ENCODE measurements around the gene PSRC1.

The PSRC1 gene

DNA sequence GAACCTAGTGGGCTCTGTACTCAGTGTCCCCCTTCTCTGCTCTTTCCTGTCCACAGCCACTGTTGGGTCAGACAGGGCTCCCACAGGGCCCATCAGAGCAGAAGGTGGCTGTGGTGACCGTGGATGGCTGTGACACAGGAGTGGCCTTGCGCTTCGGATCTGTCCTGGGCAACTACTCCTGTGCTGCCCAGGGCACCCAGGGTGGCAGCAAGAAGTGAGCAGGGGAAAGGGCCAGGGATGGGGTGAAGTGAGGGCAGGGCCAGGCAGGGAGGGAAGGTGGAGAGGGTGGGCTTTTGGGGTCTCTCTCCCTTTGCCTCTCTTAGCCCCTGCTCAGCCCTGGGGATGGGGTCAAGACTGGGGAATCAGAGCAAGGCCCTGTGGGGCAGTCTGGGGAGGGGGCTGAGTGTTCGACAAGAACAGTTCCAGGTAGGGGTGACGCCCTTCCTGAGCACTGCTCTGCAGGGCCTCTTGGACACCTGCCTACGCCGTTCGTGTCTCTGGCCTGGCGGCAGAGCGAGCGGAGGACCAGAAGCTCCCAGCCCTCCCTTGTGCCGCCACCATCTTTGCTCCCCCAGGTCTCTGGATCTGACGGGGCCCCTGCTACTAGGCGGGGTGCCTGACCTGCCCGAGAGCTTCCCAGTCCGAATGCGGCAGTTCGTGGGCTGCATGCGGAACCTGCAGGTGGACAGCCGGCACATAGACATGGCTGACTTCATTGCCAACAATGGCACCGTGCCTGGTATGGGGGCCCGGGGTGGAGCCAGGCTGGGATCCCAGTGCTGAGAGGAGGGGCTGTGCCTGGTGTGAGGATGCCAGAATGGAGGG is 20.5 kb downstream of the PSRC1 start:
- WGBS = 93% methylated on average over 22 of the region's 22 CpGs
- peaks cover 35% of the 10 kb centered on the region for H3K36me3 ChIP-seq (ENCODE audit: insufficient read depth, low read length)
- no peaks in the 10 kb centered on the region for H3K27me3 ChIP-seq (ENCODE audit: insufficient read depth, low read length)
- H3K4me1 ChIP-seq (ENCODE audit: insufficient read depth, low read length) = peaks cover 14% of the 10 kb centered on the region; the same call in 1 of the 2 replicates
- H3K27ac ChIP-seq (ENCODE audit: low read depth, low read length) = no peak overlapping the region
- H3K9me3 ChIP-seq (ENCODE audit: insufficient read depth, low read depth, low read length) = no peaks in the 10 kb centered on the region
- H3K4me3 ChIP-seq (ENCODE audit: low read length) = no peak overlapping the region
- no peak overlapping the region for H3K9ac ChIP-seq (ENCODE audit: low read depth, low read length)

DNA sequence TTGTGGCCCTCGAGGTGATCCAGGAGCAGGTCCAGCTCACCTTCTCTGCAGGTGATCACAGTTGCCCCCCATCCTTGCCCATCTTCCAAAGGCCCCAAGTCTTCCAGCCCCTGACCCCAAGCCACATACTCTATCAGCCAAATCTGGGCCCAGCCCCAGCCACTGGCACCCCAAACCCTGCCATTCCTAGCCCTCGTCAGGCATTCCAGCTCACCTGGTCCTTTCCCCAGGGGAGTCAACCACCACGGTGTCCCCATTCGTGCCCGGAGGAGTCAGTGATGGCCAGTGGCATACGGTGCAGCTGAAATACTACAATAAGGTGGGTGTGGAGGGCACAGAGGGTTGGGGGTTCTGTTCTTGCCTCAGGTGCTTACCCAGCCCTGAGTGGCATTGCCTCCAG is 21.4 kb downstream of the PSRC1 start:
- WGBS = 97% methylated on average over 6 of the region's 6 CpGs

GRCh38 chr1:109261006-109261405 is 21.9 kb downstream of the PSRC1 start:
- H3K27ac ChIP-seq (ENCODE audit: low read depth, low read length) = no peak overlapping the region
- WGBS = 96% methylated on average over 16 of the region's 16 CpGs
- H3K4me1 ChIP-seq (ENCODE audit: insufficient read depth, low read length) = peaks cover 14% of the 10 kb centered on the region; the same call in 1 of the 2 replicates
- peaks cover 30% of the 10 kb centered on the region for H3K36me3 ChIP-seq (ENCODE audit: insufficient read depth, low read length)
- no peaks in the 10 kb centered on the region for H3K27me3 ChIP-seq (ENCODE audit: insufficient read depth, low read length)
- H3K9ac ChIP-seq (ENCODE audit: low read depth, low read length) = no peak overlapping the region
- H3K4me3 ChIP-seq (ENCODE audit: low read length) = no peak overlapping the region
- no peaks in the 10 kb centered on the region for H3K9me3 ChIP-seq (ENCODE audit: insufficient read depth, low read depth, low read length)

More for the DNA sequence above, 21.4 kb downstream of the PSRC1 start:
- Histone ChIP-seq H3K27me3 (ENCODE audit: insufficient read depth, low read length) (no peaks in the 10 kb centered on the region), H3K9me3 (ENCODE audit: insufficient read depth, low read depth, low read length) (no peaks in the 10 kb centered on the region), H3K27ac (ENCODE audit: low read depth, low read length) (no peak overlapping the region), H3K9ac (ENCODE audit: low read depth, low read length) (no peak overlapping the region), H3K36me3 (ENCODE audit: insufficient read depth, low read length) (peaks cover 32% of the 10 kb centered on the region), H3K4me1 (ENCODE audit: insufficient read depth, low read length) (peaks cover 14% of the 10 kb centered on the region; the same call in 1 of the 2 replicates), H3K4me3 (ENCODE audit: low read length) (no peak overlapping the region)

GRCh38 chr1:109259674-109260557 is 23.0 kb downstream of the PSRC1 start:
- H3K4me3 ChIP-seq (ENCODE audit: low read length) = no peak overlapping the region
- 69% methylated on average over 6 of the region's 7 CpGs for WGBS
- H3K36me3 ChIP-seq (ENCODE audit: insufficient read depth, low read length) = peaks cover 19% of the 10 kb centered on the region
- peak overlapping the region; percentile 55; the same call in 1 of the 2 replicates for H3K27ac ChIP-seq (ENCODE audit: low read depth, low read length)
- no peaks in the 10 kb centered on the region for H3K9me3 ChIP-seq (ENCODE audit: insufficient read depth, low read depth, low read length)
- no peak overlapping the region for H3K9ac ChIP-seq (ENCODE audit: low read depth, low read length)
- no peaks in the 10 kb centered on the region for H3K27me3 ChIP-seq (ENCODE audit: insufficient read depth, low read length)
- H3K4me1 ChIP-seq (ENCODE audit: insufficient read depth, low read length) = peaks cover 21% of the 10 kb centered on the region

DNA sequence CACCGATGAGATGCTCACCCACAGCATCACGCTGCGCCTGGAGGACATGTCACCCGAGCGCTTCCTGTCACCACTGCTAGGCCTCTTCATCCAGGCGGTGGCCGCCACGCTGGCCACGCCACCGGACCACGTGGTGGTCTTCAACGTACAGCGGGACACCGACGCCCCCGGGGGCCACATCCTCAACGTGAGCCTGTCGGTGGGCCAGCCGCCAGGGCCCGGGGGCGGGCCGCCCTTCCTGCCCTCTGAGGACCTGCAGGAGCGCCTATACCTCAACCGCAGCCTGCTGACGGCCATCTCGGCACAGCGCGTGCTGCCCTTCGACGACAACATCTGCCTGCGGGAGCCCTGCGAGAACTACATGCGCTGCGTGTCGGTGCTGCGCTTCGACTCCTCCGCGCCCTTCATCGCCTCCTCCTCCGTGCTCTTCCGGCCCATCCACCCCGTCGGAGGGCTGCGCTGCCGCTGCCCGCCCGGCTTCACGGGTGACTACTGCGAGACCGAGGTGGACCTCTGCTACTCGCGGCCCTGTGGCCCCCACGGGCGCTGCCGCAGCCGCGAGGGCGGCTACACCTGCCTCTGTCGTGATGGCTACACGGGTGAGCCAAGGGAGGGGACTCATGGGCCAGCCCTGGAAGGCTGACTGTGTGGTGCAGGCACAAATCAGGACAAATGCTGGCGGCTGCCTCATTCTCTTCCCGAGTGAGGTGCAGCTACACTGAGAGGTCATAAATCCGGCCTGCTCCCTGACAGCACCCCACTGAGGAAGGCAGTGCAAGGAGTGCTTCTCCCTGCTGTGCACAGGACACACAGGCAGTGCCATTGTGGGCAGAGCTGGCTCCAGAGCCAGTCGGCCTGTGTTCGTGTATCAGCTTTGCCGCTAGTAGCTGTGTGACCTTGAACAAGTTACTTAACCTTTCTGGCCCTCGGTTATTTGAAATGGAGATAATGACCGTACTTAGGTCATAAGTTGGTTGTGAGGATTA is 24.2 kb downstream of the PSRC1 start:
- Histone ChIP-seq H3K27ac (ENCODE audit: low read depth, low read length) (no peak overlapping the region), H3K4me3 (ENCODE audit: low read length) (no peak overlapping the region), H3K9ac (ENCODE audit: low read depth, low read length) (no peak overlapping the region), H3K27me3 (ENCODE audit: insufficient read depth, low read length) (no peaks in the 10 kb centered on the region), H3K36me3 (ENCODE audit: insufficient read depth, low read length) (peaks cover 14% of the 10 kb centered on the region), H3K9me3 (ENCODE audit: insufficient read depth, low read depth, low read length) (no peaks in the 10 kb centered on the region), H3K4me1 (ENCODE audit: insufficient read depth, low read length) (peaks cover 32% of the 10 kb centered on the region)
- WGBS = 94% methylated on average over 69 of the region's 69 CpGs

- no peaks in the 10 kb centered on the region for H3K27me3 ChIP-seq (ENCODE audit: insufficient read depth, low read length)
- 88% methylated on average over 13 of the region's 15 CpGs for WGBS
- H3K27ac ChIP-seq (ENCODE audit: low read depth, low read length) = no peak overlapping the region
- no peak overlapping the region for H3K9ac ChIP-seq (ENCODE audit: low read depth, low read length)
- H3K4me3 ChIP-seq (ENCODE audit: low read length) = no peak overlapping the region
- peaks cover 14% of the 10 kb centered on the region for H3K36me3 ChIP-seq (ENCODE audit: insufficient read depth, low read length)
- H3K4me1 ChIP-seq (ENCODE audit: insufficient read depth, low read length) = peaks cover 35% of the 10 kb centered on the region
- no peaks in the 10 kb centered on the region for H3K9me3 ChIP-seq (ENCODE audit: insufficient read depth, low read depth, low read length)
These were observed 25.1 kb downstream of the PSRC1 start for GRCh38 chr1:109257682-109258421.

DNA sequence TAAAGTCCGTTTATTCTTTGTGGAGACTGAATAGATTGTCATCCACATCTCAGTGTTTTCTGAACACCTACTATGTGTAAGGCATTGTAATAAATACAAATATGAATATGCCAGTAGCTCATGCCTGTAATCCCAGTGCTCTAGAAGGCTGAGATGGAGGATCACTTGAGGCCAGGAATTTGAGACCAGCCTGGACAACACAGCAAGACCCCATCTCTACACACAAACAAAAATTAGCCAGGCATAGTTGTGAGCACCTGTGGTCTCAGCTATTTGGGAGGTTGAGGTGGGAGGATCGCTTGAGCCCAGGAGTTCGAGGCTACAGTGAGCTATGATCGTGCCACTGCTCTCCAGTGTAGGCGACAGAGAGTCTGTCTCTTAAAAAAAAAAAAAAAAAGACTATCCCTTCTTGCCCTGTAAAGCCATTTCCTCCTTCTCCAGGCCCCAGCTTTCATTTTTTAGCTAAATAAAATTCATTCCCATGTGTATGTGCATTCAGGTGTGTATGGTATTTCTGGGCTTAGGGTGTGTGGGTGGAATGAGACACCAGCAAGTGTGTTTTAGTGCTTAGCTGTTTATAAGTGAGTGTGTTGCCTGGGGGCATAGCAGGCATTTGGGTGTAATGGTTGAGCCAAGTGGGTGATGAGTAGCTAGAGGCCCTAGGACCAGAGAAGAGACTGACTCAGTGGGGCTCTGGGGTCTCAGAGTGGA is 25.8 kb downstream of the PSRC1 start:
- no peak overlapping the region for H3K27ac ChIP-seq (ENCODE audit: low read depth, low read length)
- H3K27me3 ChIP-seq (ENCODE audit: insufficient read depth, low read length) = no peaks in the 10 kb centered on the region
- H3K9me3 ChIP-seq (ENCODE audit: insufficient read depth, low read depth, low read length) = no peaks in the 10 kb centered on the region
- H3K36me3 ChIP-seq (ENCODE audit: insufficient read depth, low read length) = peaks cover 19% of the 10 kb centered on the region
- H3K4me3 ChIP-seq (ENCODE audit: low read length) = no peak overlapping the region
- H3K9ac ChIP-seq (ENCODE audit: low read depth, low read length) = no peak overlapping the region
- peaks cover 35% of the 10 kb centered on the region for H3K4me1 ChIP-seq (ENCODE audit: insufficient read depth, low read length)
- WGBS = 98% methylated on average over 5 of the region's 5 CpGs

- Histone ChIP-seq H3K36me3 (ENCODE audit: insufficient read depth, low read length) (peaks cover 18% of the 10 kb centered on the region), H3K4me3 (ENCODE audit: low read length) (no peak overlapping the region), H3K27ac (ENCODE audit: low read depth, low read length) (no peak overlapping the region), H3K9ac (ENCODE audit: low read depth, low read length) (no peak overlapping the region), H3K9me3 (ENCODE audit: insufficient read depth, low read depth, low read length) (no peaks in the 10 kb centered on the region), H3K27me3 (ENCODE audit: insufficient read depth, low read length) (no peaks in the 10 kb centered on the region; the same call in 1 of the 2 replicates), H3K4me1 (ENCODE audit: insufficient read depth, low read length) (peaks cover 35% of the 10 kb centered on the region)
- 88% methylated on average over 7 of the region's 7 CpGs for WGBS
These were observed 26.9 kb downstream of the PSRC1 start for GRCh38 chr1:109256085-109256484.

DNA sequence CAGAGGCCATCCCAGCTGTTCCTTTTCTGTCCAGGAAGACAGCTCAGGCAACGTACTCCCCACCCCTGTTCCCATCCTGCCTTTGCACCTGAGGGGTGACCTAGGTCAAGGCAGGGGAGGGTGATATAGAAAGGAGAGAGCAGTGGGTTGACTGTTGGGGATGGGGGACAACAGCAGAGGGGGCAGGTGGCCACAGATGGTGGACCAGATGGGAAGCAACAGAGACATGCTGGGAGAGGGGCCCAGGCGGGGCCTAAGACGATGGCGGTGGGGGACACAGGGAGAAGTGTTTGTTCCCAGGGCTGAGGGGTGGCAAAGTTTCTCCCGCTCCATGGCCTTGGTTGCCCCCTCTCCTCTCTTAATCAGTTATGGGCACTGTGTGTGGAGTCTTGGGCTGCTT is 27.3 kb downstream of the PSRC1 start:
- 88% methylated on average over 5 of the region's 5 CpGs for WGBS
- peaks cover 3% of the 10 kb centered on the region for H3K27me3 ChIP-seq (ENCODE audit: insufficient read depth, low read length)
- H3K9ac ChIP-seq (ENCODE audit: low read depth, low read length) = peak overlapping the region; percentile 60
- H3K27ac ChIP-seq (ENCODE audit: low read depth, low read length) = no peak overlapping the region
- no peaks in the 10 kb centered on the region for H3K9me3 ChIP-seq (ENCODE audit: insufficient read depth, low read depth, low read length)
- no peak overlapping the region for H3K4me3 ChIP-seq (ENCODE audit: low read length)
- peaks cover 35% of the 10 kb centered on the region for H3K4me1 ChIP-seq (ENCODE audit: insufficient read depth, low read length)
- H3K36me3 ChIP-seq (ENCODE audit: insufficient read depth, low read length) = peaks cover 18% of the 10 kb centered on the region
